DOHH2 (cell line): ENCODE results near the gene TPM2.

Experiments used
- EZH2phosphoT487 ChIP-seq: fragments of 200-600 bp; sonication (generic); IDR thresholded peaks from 2 replicates; pipeline ENCODE4 v1.6.1; 2017; ENCODE audit warnings: borderline replicate concordance, mild to moderate bottlenecking, antibody characterized with exemption, low read length, moderate library complexity, mixed read lengths
- TF ChIP-seq, protein P1 (sequence below): fragments of 200-600 bp; sonication (generic); IDR thresholded peaks from one replicate; pipeline ENCODE4 v1.5.1; 2014; ENCODE audit warnings: antibody characterized with exemption, mild to moderate bottlenecking, low read depth, low read length; ENCODE audit not compliant: poor library complexity, severe bottlenecking

DNA sequence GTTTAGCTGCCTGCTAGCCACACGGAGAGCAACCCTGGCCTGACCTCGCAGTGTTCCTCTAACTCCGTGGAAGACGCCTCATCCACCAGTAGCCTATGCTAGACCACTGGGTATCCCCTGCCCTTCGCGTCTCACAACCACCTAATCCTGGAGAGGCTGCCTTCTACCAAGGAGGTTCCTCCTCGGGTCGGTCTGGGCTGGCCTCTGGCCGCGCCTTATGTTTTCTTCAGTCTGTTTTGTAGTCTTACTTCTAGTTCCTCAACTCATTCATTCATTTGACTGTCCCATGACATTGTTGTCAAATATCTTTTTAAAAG is 1.6 kb upstream of the TPM2 start:
- TF ChIP-seq, protein P1, sequence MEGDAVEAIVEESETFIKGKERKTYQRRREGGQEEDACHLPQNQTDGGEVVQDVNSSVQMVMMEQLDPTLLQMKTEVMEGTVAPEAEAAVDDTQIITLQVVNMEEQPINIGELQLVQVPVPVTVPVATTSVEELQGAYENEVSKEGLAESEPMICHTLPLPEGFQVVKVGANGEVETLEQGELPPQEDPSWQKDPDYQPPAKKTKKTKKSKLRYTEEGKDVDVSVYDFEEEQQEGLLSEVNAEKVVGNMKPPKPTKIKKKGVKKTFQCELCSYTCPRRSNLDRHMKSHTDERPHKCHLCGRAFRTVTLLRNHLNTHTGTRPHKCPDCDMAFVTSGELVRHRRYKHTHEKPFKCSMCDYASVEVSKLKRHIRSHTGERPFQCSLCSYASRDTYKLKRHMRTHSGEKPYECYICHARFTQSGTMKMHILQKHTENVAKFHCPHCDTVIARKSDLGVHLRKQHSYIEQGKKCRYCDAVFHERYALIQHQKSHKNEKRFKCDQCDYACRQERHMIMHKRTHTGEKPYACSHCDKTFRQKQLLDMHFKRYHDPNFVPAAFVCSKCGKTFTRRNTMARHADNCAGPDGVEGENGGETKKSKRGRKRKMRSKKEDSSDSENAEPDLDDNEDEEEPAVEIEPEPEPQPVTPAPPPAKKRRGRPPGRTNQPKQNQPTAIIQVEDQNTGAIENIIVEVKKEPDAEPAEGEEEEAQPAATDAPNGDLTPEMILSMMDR = no peak
- TF ChIP-seq EZH2phosphoT487 = no peak
